Measurements from ENCODE around the gene NRARP.

The NRARP gene

GRCh38 chr9:137267933-137268355 lies 34.1 kb downstream of the NRARP start:
- no peak overlapping the region for H2AFZ ChIP-seq
- no peaks in the 10 kb centered on the region for H3K9me3 ChIP-seq (ENCODE audit: control insufficient read depth, low read length)
- H3K27me3 ChIP-seq (ENCODE audit: control insufficient read depth, insufficient read depth, low read length): no peaks in the 10 kb centered on the region
- no peak overlapping the region for H3K9ac ChIP-seq
- no peaks in the 10 kb centered on the region for H3K36me3 ChIP-seq (ENCODE audit: control insufficient read depth, insufficient read depth, low read length)
- H3K27ac ChIP-seq: no peak overlapping the region
- peaks cover 4% of the 10 kb centered on the region for H3K4me1 ChIP-seq
- H3K4me3 ChIP-seq (ENCODE audit: low read depth, low read length): no peak overlapping the region
- H3K79me2 ChIP-seq: no peaks in the 10 kb centered on the region
- no peak for TF ChIP-seq CTCF (IDR thresholded peaks at IDR 0.05)
- H3K4me2 ChIP-seq (ENCODE audit: low read length): no peak overlapping the region

GRCh38 chr9:137266585-137267453 lies 35.3 kb downstream of the NRARP start:
- H3K4me3 ChIP-seq (ENCODE audit: low read depth, low read length): no peak overlapping the region
- H3K4me1 ChIP-seq: peaks cover 4% of the 10 kb centered on the region
- H3K36me3 ChIP-seq (ENCODE audit: control insufficient read depth, insufficient read depth, low read length): no peaks in the 10 kb centered on the region
- H3K9ac ChIP-seq: no peak overlapping the region
- no peak overlapping the region for H2AFZ ChIP-seq
- H3K9me3 ChIP-seq (ENCODE audit: control insufficient read depth, low read length): no peaks in the 10 kb centered on the region
- H3K4me2 ChIP-seq (ENCODE audit: low read length): no peak overlapping the region
- H3K79me2 ChIP-seq: no peaks in the 10 kb centered on the region
- no peak for TF ChIP-seq CTCF (IDR thresholded peaks at IDR 0.05)
- H3K27ac ChIP-seq: no peak overlapping the region
- H3K27me3 ChIP-seq (ENCODE audit: control insufficient read depth, insufficient read depth, low read length): no peaks in the 10 kb centered on the region

- no peaks in the 10 kb centered on the region for H3K36me3 ChIP-seq (ENCODE audit: control insufficient read depth, insufficient read depth, low read length)
- TF ChIP-seq CTCF (IDR thresholded peaks at IDR 0.05): no peak
Measured at GRCh38 chr9:137266162-137266527, 35.9 kb downstream of the NRARP start.

GRCh38 chr9:137265496-137266161 lies 36.4 kb downstream of the NRARP start:
- no peak overlapping the region for H3K4me3 ChIP-seq (ENCODE audit: low read depth, low read length)
- peaks cover 4% of the 10 kb centered on the region for H3K4me1 ChIP-seq
- no peak overlapping the region for H3K27ac ChIP-seq

More at GRCh38 chr9:137266162-137266527, 35.9 kb downstream of the NRARP start:
- Histone ChIP-seq H3K79me2 (no peaks in the 10 kb centered on the region), H3K27ac (no peak overlapping the region), H3K4me2 (ENCODE audit: low read length) (no peak overlapping the region), H3K9me3 (ENCODE audit: control insufficient read depth, low read length) (no peaks in the 10 kb centered on the region), H3K9ac (no peak overlapping the region), H3K27me3 (ENCODE audit: control insufficient read depth, insufficient read depth, low read length) (no peaks in the 10 kb centered on the region), H2AFZ (no peak overlapping the region), H3K4me3 (ENCODE audit: low read depth, low read length) (no peak overlapping the region), H3K4me1 (peaks cover 4% of the 10 kb centered on the region)

More at GRCh38 chr9:137265496-137266161, 36.4 kb downstream of the NRARP start:
- H3K79me2 ChIP-seq: no peaks in the 10 kb centered on the region
- H2AFZ ChIP-seq: no peak overlapping the region
- no peak overlapping the region for H3K9ac ChIP-seq
- TF ChIP-seq CTCF (IDR thresholded peaks at IDR 0.05): no peak
- H3K9me3 ChIP-seq (ENCODE audit: control insufficient read depth, low read length): no peaks in the 10 kb centered on the region
- H3K4me2 ChIP-seq (ENCODE audit: low read length): no peak overlapping the region
- no peaks in the 10 kb centered on the region for H3K36me3 ChIP-seq (ENCODE audit: control insufficient read depth, insufficient read depth, low read length)
- H3K27me3 ChIP-seq (ENCODE audit: control insufficient read depth, insufficient read depth, low read length): no peaks in the 10 kb centered on the region

All from parathyroid adenoma (tissue), 2 donors.